DND-41 (cell line): ENCODE measurements around the gene PGF.

Experiments used
- ATAC-seq: fragments of 200-7000 bp; cut with Tn5 transposase; 3 replicates; pipeline ENCODE4 v1.9.1; 2021; ENCODE audit warnings: low read depth; ENCODE audit not compliant: insufficient read depth
- DNase-seq: peaks from one replicate; pipeline ENCODE4 v3.0.0-alpha.2; 2020
- H2AFZ ChIP-seq: 2 replicates; pipeline ENCODE4 v1.6.0; 2012; ENCODE audit warnings: low read depth, low read length
- H3K27ac ChIP-seq: 2 replicates; pipeline ENCODE4 v1.5.1; 2012; ENCODE audit warnings: low read length, inconsistent platforms
- H3K27me3 ChIP-seq: fragments of 200-600 bp; sonication (generic); 2 replicates; pipeline ENCODE4 v1.6.0; 2012; ENCODE audit warnings: low read length, mild to moderate bottlenecking, inconsistent platforms; ENCODE audit not compliant: insufficient read depth, poor library complexity
- H3K36me3 ChIP-seq: 2 replicates; pipeline ENCODE4 v1.5.1; 2012; ENCODE audit warnings: low read length, inconsistent platforms; ENCODE audit not compliant: insufficient read depth
- H3K4me1 ChIP-seq: 2 replicates; pipeline ENCODE4 v1.5.1; 2012; ENCODE audit warnings: mild to moderate bottlenecking, low read length; ENCODE audit not compliant: insufficient read depth
- H3K4me2 ChIP-seq: 2 replicates; pipeline ENCODE4 v1.6.0; 2012; ENCODE audit warnings: mild to moderate bottlenecking, moderate library complexity, low read length, inconsistent platforms; ENCODE audit not compliant: insufficient read depth
- H3K4me3 ChIP-seq, 2 experiments: fragments of 200-600 bp in 1 of 2; shearing (Covaris generic) in 1 of 2; 2 replicates each; pipeline ENCODE4 v1.5.1; 2012 to 2016; ENCODE audit warnings: inconsistent platforms in 2 of 2, low read length in 2 of 2, mild to moderate bottlenecking in 2 of 2, low read depth in 1 of 2, moderate library complexity in 1 of 2
- H3K79me2 ChIP-seq: 2 replicates; pipeline ENCODE4 v1.6.0; 2012; ENCODE audit warnings: low read length, inconsistent platforms; ENCODE audit not compliant: insufficient read depth
- H3K9ac ChIP-seq: 2 replicates; pipeline ENCODE4 v1.6.0; 2012; ENCODE audit warnings: low read depth, mild to moderate bottlenecking, inconsistent platforms, low read length, moderate library complexity
- H3K9me3 ChIP-seq: 2 replicates; pipeline ENCODE4 v1.5.1; 2012; ENCODE audit warnings: low read length, moderate library complexity, mild to moderate bottlenecking, inconsistent platforms; ENCODE audit not compliant: insufficient read depth, severe bottlenecking
- H4K20me1 ChIP-seq: 2 replicates; pipeline ENCODE4 v1.6.0; 2012; ENCODE audit warnings: low read length; ENCODE audit not compliant: insufficient read depth
- CTCF ChIP-seq: IDR thresholded peaks from 2 replicates; pipeline ENCODE4 v1.5.1; 2012; ENCODE audit warnings: borderline replicate concordance, low read length, moderate library complexity, mild to moderate bottlenecking; ENCODE audit not compliant: poor library complexity, severe bottlenecking; ENCODE audit errors: extremely low read depth
- EZH2 ChIP-seq: IDR thresholded peaks from 3 replicates; pipeline ENCODE4 v1.6.1; 2012; ENCODE audit warnings: borderline replicate concordance, low read depth, mild to moderate bottlenecking, moderate library complexity, low read length, inconsistent platforms; ENCODE audit not compliant: severe bottlenecking

The PGF gene

GRCh38 chr14:74952180-74952665 is 3.2 kb downstream of the PGF start:
- Histone ChIP-seq H3K27me3 (no peaks in the 10 kb centered on the region), H3K4me1 (no peaks in the 10 kb centered on the region), H3K27ac (no peak overlapping the region), H2AFZ (no peak overlapping the region), H3K4me2 (no peak overlapping the region), H3K9ac (no peak overlapping the region), H4K20me1 (no peaks in the 10 kb centered on the region), H3K9me3 (no peaks in the 10 kb centered on the region), H3K36me3 (no peaks in the 10 kb centered on the region), H3K4me3 (no peak overlapping the region), H3K79me2 (no peaks in the 10 kb centered on the region)
- ATAC-seq = no peak
- TF ChIP-seq EZH2 = no peak
- no peak for TF ChIP-seq CTCF
- DNase-seq = no peak

GRCh38 chr14:74951443-74952179 is 3.8 kb downstream of the PGF start:
- Histone ChIP-seq H3K4me2 (no peak overlapping the region), H3K4me1 (no peaks in the 10 kb centered on the region), H3K4me3 (no peak overlapping the region), H3K79me2 (no peaks in the 10 kb centered on the region), H4K20me1 (no peaks in the 10 kb centered on the region), H3K9ac (no peak overlapping the region), H3K36me3 (no peaks in the 10 kb centered on the region), H2AFZ (no peak overlapping the region), H3K27me3 (no peaks in the 10 kb centered on the region), H3K9me3 (no peaks in the 10 kb centered on the region), H3K27ac (no peak overlapping the region)
- TF ChIP-seq CTCF = no peak
- no peak for TF ChIP-seq EZH2
- DNase-seq (no peak), ATAC-seq (no peak)

GRCh38 chr14:74950795-74951442 is 4.5 kb downstream of the PGF start:
- no peaks in the 10 kb centered on the region for H3K9me3 ChIP-seq
- no peak overlapping the region for H3K9ac ChIP-seq
- H3K36me3 ChIP-seq = no peaks in the 10 kb centered on the region
- TF ChIP-seq EZH2 = no peak
- no peak for TF ChIP-seq CTCF
- H3K27me3 ChIP-seq = no peaks in the 10 kb centered on the region
- H3K4me3 ChIP-seq = no peak overlapping the region
- no peaks in the 10 kb centered on the region for H4K20me1 ChIP-seq
- no peak overlapping the region for H3K27ac ChIP-seq
- ATAC-seq = no peak
- no peaks in the 10 kb centered on the region for H3K4me1 ChIP-seq
- H2AFZ ChIP-seq = no peak overlapping the region
- DNase-seq = no peak
- H3K79me2 ChIP-seq = no peaks in the 10 kb centered on the region
- no peak overlapping the region for H3K4me2 ChIP-seq
